Parietal lobe (tissue), 1 donor: ENCODE results near the gene UEVLD. TPM values are rescaled to one million over a fixed set of nuclear protein-coding genes. Genes with fewer than 3 reads are reported as not detected.

ENCODE experiments used
- total RNA-seq: library from RNA; depleted of rRNA; stranded (reverse); fragments of >200 nt; gene quantifications from one replicate; pipeline ENCODE4 v1.2.3, GENCODE V29; 2014

The UEVLD gene
- total RNA-seq, result 16.9 TPM

GRCh38 chr11:18588297-18589252, at the start of gene UEVLD:
Gene UEVLD (minus strand): TSS chr11:18588734. CDS start chr11:18588654, 80 bp downstream.

DNA sequence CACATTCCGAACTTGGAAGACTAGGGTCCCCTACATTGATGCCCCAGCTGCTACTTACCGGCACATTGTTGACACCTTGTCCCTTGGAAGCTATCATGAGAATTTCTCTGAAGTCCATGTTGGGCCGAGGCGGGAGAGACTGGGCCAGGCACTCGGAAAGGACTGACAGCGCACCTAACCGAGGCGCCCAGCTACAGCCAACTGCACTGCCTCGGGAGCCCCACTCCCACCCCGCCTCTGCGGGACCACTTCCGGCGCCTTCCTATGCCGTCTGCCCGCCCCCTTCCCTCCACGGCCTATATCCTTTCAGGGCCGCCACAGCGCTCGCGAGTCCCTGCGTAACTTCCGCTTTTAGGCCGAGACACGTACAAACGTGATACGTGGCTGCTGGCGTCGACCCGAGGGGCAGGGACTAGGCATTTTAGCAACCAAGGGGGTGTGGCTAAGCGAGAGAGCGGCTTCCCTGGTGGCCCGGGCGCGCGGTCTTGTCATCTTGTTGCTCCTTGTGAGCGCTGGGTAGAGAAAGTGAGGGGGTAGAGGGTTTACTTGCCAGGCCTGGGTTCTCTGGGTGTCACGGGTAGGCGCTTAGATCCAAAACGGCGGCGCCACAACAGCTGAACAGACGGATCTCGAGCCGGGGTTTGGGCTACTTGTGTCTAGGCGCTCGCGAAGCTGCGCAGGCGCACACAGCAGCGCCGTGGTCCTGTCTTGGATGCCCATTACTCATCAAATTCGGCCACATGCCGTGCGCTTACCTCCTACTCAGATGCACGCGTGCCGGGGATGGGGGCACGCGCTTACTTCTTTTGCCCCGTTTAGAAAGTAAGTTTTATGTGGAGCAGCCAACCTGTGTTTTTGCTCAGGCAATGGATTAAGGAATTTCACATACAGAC, 45.9 kb upstream of the UEVLD start, which contains the start of gene SPTY2D1:
TSS of gene SPTY2D1 (minus strand) at position 203 of the 893 bp plus-strand sequence. CDS start at position 118, 85 bp downstream.

GRCh38 chr11:18599739-18600230, 11.3 kb upstream of the UEVLD start, which contains the start of gene MISFA:
Gene MISFA (plus strand): TSS chr11:18599789. CDS start chr11:18599929, 140 bp downstream.

DNA sequence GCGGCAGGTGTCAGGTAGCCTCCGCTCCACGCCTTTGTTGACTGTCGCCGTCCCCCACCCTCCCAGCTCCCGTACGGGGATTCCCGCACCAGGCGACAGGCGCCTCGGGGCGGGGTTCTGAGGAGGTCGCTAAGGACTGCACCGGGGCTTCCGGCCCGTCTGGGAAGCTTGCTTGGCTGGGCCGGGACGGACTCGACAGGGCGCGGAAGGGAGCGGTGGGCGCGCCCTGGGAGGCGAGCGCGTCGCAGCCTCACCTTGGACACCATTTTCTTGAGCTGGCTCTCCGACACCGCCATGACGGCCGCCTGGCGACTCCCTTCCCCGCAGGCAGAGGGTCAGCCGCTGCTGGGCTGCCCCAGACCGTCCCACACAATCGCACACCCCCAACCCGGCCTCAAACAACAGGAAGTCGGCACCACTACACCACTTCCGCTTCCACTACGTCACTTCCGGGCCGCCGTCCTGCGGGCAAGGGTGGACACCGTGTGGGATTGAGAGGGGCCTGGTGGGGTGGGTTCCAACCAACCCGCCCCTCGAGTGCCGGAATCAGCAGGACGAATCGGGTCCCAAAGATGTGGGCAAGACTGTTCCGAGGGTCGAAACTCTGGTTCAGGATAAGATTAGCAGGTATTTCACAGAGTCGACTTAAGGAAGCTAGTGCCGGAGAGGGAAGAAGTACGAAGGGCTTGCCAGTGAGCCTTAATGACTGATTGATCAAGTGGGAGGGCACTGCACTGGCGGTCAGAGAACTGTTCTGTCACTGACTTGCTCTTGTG, 61.8 kb downstream of the UEVLD start, which contains the start of gene TSG101:
TSS of gene TSG101 (minus strand) at position 422 of the 776 bp plus-strand sequence. CDS start at position 296, 126 bp downstream.

Other genes with a start within 250 kb of the UEVLD start
- 99.2 TPM for gene LDHA, start 194.2 kb downstream of the UEVLD start, total RNA-seq
- not detected for gene LDHC, start 176.4 kb downstream of the UEVLD start, total RNA-seq
- 0.94 TPM for gene LDHAL6A, start 132.9 kb downstream of the UEVLD start, total RNA-seq
- gene TSG101, start 61.8 kb downstream of the UEVLD start, total RNA-seq, result 67.3 TPM
- gene MISFA, start 11.1 kb upstream of the UEVLD start, total RNA-seq, result 1.3 TPM
- 10.3 TPM for gene SPTY2D1, start 45.6 kb upstream of the UEVLD start, total RNA-seq
- gene TMEM86A, start 110.0 kb upstream of the UEVLD start, total RNA-seq, result 7.5 TPM
- 0.31 TPM for gene IGSF22, start 137.5 kb upstream of the UEVLD start, total RNA-seq
- 46.3 TPM for gene PTPN5, start 203.1 kb upstream of the UEVLD start, total RNA-seq